Activated CD8-positive, alpha-beta memory T cell treated with anti-CD3 and anti-CD28 coated beads, Interleukin-2, amount 10 ng/mL, durations not matched to agents 7 days and 5 days (primary cell): Measurements from ENCODE around the gene BOC. TPM values are rescaled to one million over a fixed set of nuclear protein-coding genes. Genes with fewer than 3 reads are reported as not detected.

Source experiments
- ATAC-seq: fragments of 150-1000 bp; cut with Tn5 transposase; one replicate; pipeline ENCODE4 v1.10.0; 2021; ENCODE audit warnings: moderate library complexity
- CTCF ChIA-PET: fragments of 350-600 bp; sonication (Branson Sonifier 250); formaldehyde crosslinking; loops from one replicate; lab custom pipeline; 2021; ENCODE audit warnings: antibody characterized with exemption; lab: Charles Lee
- DNase-seq: peaks from one replicate; pipeline ENCODE4 v3.0.0-alpha.2; 2020
- H3K27ac Mint-ChIP-seq: one replicate; pipeline ENCODE4 v1.8.0; 2021; ENCODE audit warnings: mild to moderate bottlenecking, mixed read lengths
- H3K27me3 Mint-ChIP-seq: one replicate; pipeline ENCODE4 v1.8.0; 2021; ENCODE audit warnings: mixed read lengths
- H3K36me3 Mint-ChIP-seq: one replicate; pipeline ENCODE4 v1.8.0; 2021; ENCODE audit warnings: mild to moderate bottlenecking, mixed read lengths
- H3K4me1 Mint-ChIP-seq: one replicate; pipeline ENCODE4 v1.8.0; 2021; ENCODE audit warnings: mixed read lengths
- H3K4me3 Mint-ChIP-seq: one replicate; pipeline ENCODE4 v1.8.0; 2021; ENCODE audit warnings: mild to moderate bottlenecking, moderate library complexity, mixed read lengths
- H3K9me3 Mint-ChIP-seq: one replicate; pipeline ENCODE4 v1.8.0; 2022; ENCODE audit warnings: low read depth, mixed read lengths
- total RNA-seq, 2 experiments: library from RNA; stranded (reverse); gene quantifications; one replicate each; pipeline ENCODE4 v1.2.3, GENCODE V29; 2021

The BOC gene
- total RNA-seq, 2 experiments from 2014 or later: not detected

DNA sequence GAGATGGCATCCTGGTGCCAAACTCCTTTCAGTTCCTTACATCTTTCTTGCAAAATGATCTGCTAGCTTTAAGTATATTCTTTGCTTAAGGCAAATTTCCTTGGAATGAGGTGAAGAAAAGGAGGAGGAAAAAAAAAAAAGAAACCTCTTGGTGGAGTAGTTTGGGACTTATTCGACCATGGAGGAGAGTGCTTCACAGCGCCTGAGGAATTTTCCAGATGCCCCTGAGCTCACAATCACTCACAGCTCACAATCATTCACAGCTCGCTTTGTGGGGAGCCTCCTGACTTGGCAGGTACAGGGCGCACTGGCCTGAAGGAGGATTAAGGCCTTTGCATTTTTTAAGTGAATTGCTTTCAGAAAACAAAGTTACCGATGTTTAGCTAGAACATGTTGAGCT lies 53.9 kb downstream of the BOC start:
- no peak overlapping the region for H3K27ac Mint-ChIP-seq
- H3K4me1 Mint-ChIP-seq: no peaks in the 10 kb centered on the region
- ATAC-seq: no peak
- H3K4me3 Mint-ChIP-seq: no peak overlapping the region
- peaks cover 28% of the 10 kb centered on the region for H3K27me3 Mint-ChIP-seq
- no peaks in the 10 kb centered on the region for H3K36me3 Mint-ChIP-seq
- no peak for DNase-seq
- CTCF ChIA-PET: interaction anchor here (1.2 to 1.6 kb wide), 2 partner anchors 23 to 210 kb away, joined by 3 to 4 read pairs; no protein-coding TSS in a partner anchor
- no peaks in the 10 kb centered on the region for H3K9me3 Mint-ChIP-seq

GRCh38 chr3:113266738-113267137 lies 55.4 kb downstream of the BOC start:
- no peaks in the 10 kb centered on the region for H3K9me3 Mint-ChIP-seq
- CTCF ChIA-PET: no interaction called here

DNA sequence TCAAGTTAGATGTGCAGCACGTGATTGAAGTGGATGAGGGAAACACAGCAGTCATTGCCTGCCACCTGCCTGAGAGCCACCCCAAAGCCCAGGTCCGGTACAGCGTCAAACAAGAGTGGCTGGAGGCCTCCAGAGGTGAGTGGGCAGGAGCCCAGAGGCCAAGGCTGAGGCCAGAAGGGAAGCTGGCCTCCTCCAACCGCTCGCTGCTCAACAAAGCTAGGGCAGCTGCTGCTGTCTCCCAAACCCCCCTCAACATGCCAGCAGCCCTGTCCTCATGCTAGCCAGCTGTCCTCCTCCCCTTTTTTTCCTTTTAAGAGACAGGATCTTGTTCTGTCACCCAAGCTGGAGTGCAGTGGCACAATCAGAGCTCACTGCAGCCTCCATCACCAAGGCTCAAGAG lies 57.0 kb downstream of the BOC start:
- DNase-seq (no peak), ATAC-seq (no peak)
- H3K4me3 Mint-ChIP-seq: no peak overlapping the region
- CTCF ChIA-PET: interaction anchor here (1.8 kb wide), 1 partner anchor 10 kb away, joined by 4 read pairs; no protein-coding TSS in a partner anchor
- H3K27ac Mint-ChIP-seq: no peak overlapping the region
- no peaks in the 10 kb centered on the region for H3K4me1 Mint-ChIP-seq
- H3K9me3 Mint-ChIP-seq: no peaks in the 10 kb centered on the region
- H3K27me3 Mint-ChIP-seq: peaks cover 14% of the 10 kb centered on the region
- H3K36me3 Mint-ChIP-seq: no peaks in the 10 kb centered on the region

More at GRCh38 chr3:113266738-113267137, 55.4 kb downstream of the BOC start:
- Mint-ChIP-seq H3K27ac (no peak overlapping the region), H3K4me1 (no peaks in the 10 kb centered on the region), H3K36me3 (no peaks in the 10 kb centered on the region), H3K27me3 (peaks cover 23% of the 10 kb centered on the region), H3K4me3 (no peak overlapping the region)
- no peak for ATAC-seq
- DNase-seq: no peak

- H3K9me3 Mint-ChIP-seq: no peaks in the 10 kb centered on the region
- no peaks in the 10 kb centered on the region for H3K4me1 Mint-ChIP-seq
- no peak for ATAC-seq
- no peak overlapping the region for H3K27ac Mint-ChIP-seq
- DNase-seq: no peak
- H3K4me3 Mint-ChIP-seq: no peak overlapping the region
- CTCF ChIA-PET: interaction anchor here (1.8 kb wide), 1 partner anchor 9 kb away, joined by 4 read pairs; no protein-coding TSS in a partner anchor
- no peaks in the 10 kb centered on the region for H3K36me3 Mint-ChIP-seq
- H3K27me3 Mint-ChIP-seq: peaks cover 9% of the 10 kb centered on the region
Measured at GRCh38 chr3:113268942-113269341, 57.6 kb downstream of the BOC start.

GRCh38 chr3:113269661-113270060 lies 58.3 kb downstream of the BOC start:
- Mint-ChIP-seq H3K27ac (no peak overlapping the region), H3K4me1 (no peaks in the 10 kb centered on the region), H3K36me3 (no peaks in the 10 kb centered on the region), H3K27me3 (peaks cover 7% of the 10 kb centered on the region), H3K9me3 (no peaks in the 10 kb centered on the region), H3K4me3 (no peak overlapping the region)
- no peak for DNase-seq
- CTCF ChIA-PET: no interaction called here
- no peak for ATAC-seq

GRCh38 chr3:113270068-113270467 lies 58.7 kb downstream of the BOC start:
- Mint-ChIP-seq H3K27ac (no peak overlapping the region), H3K4me3 (no peak overlapping the region), H3K27me3 (peaks cover 6% of the 10 kb centered on the region), H3K9me3 (no peaks in the 10 kb centered on the region), H3K36me3 (no peaks in the 10 kb centered on the region), H3K4me1 (no peaks in the 10 kb centered on the region)
- CTCF ChIA-PET: no interaction called here
- no peak for ATAC-seq
- no peak for DNase-seq

DNA sequence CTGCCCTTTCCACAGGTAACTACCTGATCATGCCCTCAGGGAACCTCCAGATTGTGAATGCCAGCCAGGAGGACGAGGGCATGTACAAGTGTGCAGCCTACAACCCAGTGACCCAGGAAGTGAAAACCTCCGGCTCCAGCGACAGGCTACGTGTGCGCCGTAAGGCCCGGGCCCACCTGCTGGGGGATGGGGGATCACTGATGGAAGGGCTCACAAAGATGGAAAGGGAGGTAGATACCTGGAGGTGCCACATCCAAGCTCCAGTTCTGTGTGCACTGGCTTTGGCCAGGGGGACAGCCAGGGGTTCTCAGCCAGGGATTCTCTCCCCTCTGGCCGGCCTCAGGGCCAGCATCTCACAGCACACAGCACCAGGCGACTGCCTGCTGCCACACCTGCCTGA lies 59.4 kb downstream of the BOC start:
- DNase-seq (no peak), ATAC-seq (no peak)
- Mint-ChIP-seq H3K4me1 (no peaks in the 10 kb centered on the region), H3K27ac (no peak overlapping the region), H3K27me3 (peaks cover 4% of the 10 kb centered on the region), H3K36me3 (no peaks in the 10 kb centered on the region), H3K4me3 (no peak overlapping the region), H3K9me3 (no peaks in the 10 kb centered on the region)
- CTCF ChIA-PET: no interaction called here

GRCh38 chr3:113271189-113271588 lies 59.8 kb downstream of the BOC start:
- Mint-ChIP-seq H3K27me3 (peaks cover 4% of the 10 kb centered on the region), H3K9me3 (no peaks in the 10 kb centered on the region), H3K27ac (no peak overlapping the region), H3K4me1 (peaks cover 3% of the 10 kb centered on the region), H3K4me3 (no peak overlapping the region), H3K36me3 (no peaks in the 10 kb centered on the region)
- ATAC-seq: no peak
- CTCF ChIA-PET: no interaction called here
- no peak for DNase-seq

DNA sequence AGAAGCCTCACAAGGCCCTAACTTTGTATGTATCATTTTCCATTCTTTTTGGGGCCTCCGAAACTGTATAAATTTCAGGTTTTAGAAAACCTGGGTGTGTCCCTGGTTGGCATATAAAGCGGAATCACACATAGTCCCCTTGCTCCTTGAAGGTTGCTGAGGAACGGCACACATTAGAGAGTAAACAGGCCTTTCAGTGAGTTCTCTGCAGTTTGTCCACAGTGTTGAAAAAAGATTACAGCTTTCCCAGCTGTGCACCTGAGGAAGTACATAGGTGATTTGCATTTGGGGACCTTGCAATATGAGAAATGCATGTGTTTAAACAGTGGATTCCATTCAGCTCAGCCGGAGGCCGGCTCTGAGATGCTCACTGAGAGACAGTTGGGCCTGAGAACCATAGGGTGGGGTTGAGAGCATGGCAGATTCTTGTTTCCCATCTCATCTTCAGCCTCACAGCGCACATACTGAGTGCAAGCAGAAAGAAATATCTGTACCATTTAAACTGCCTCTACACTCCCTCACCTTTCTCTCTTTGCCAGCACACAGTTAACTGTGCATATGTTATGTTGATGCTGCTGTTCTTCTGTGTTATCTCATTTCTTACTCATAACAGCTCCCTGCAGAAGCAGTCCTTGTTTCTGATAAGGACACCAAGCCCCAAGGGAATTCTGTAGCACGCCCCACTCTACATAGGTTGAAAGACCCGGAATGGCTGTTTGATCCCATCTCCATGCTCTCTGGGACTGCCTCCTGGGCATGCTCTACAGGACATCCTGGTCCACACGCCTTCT lies 60.4 kb downstream of the BOC start:
- Mint-ChIP-seq H3K4me1 (peaks cover 8% of the 10 kb centered on the region), H3K9me3 (no peaks in the 10 kb centered on the region), H3K27ac (no peak overlapping the region), H3K4me3 (no peak overlapping the region), H3K36me3 (no peaks in the 10 kb centered on the region), H3K27me3 (peaks cover 6% of the 10 kb centered on the region)
- no peak for DNase-seq
- CTCF ChIA-PET: no interaction called here
- no peak for ATAC-seq

DNA sequence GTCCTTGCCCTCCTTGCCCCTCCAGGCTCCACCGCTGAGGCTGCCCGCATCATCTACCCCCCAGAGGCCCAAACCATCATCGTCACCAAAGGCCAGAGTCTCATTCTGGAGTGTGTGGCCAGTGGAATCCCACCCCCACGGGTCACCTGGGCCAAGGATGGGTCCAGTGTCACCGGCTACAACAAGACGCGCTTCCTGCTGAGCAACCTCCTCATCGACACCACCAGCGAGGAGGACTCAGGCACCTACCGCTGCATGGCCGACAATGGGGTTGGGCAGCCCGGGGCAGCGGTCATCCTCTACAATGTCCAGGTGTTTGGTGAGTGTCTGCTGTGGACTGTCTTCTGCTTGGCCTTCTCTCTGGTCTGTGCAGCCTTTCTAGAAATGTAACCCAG lies 61.0 kb downstream of the BOC start:
- CTCF ChIA-PET: no interaction called here
- DNase-seq (no peak), ATAC-seq (no peak)
- Mint-ChIP-seq H3K27me3 (peaks cover 2% of the 10 kb centered on the region), H3K36me3 (no peaks in the 10 kb centered on the region), H3K27ac (no peak overlapping the region), H3K4me1 (peaks cover 8% of the 10 kb centered on the region), H3K9me3 (no peaks in the 10 kb centered on the region), H3K4me3 (no peak overlapping the region)

DNA sequence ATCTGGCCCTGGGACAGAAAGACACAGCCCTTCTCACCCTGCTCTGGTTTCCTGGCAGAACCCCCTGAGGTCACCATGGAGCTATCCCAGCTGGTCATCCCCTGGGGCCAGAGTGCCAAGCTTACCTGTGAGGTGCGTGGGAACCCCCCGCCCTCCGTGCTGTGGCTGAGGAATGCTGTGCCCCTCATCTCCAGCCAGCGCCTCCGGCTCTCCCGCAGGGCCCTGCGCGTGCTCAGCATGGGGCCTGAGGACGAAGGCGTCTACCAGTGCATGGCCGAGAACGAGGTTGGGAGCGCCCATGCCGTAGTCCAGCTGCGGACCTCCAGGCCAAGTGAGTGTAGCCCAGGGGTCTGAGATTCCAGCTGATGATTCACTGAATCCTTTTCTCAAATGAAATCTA lies 61.7 kb downstream of the BOC start:
- no peak for DNase-seq
- Mint-ChIP-seq H3K36me3 (no peaks in the 10 kb centered on the region), H3K4me3 (no peak overlapping the region), H3K9me3 (no peaks in the 10 kb centered on the region), H3K27ac (no peak overlapping the region), H3K27me3 (peaks cover 2% of the 10 kb centered on the region), H3K4me1 (peaks cover 8% of the 10 kb centered on the region)
- CTCF ChIA-PET: interaction anchor here (4.7 kb wide), 1 partner anchor 16 kb away, joined by 18 read pairs; no protein-coding TSS in a partner anchor
- ATAC-seq: no peak

GRCh38 chr3:113273604-113274378 lies 62.4 kb downstream of the BOC start:
- CTCF ChIA-PET: interaction anchor here (4.7 kb wide), 1 partner anchor 15 kb away, joined by 18 read pairs; no protein-coding TSS in a partner anchor
- Mint-ChIP-seq H3K9me3 (no peaks in the 10 kb centered on the region), H3K27me3 (peaks cover 2% of the 10 kb centered on the region), H3K4me1 (peaks cover 8% of the 10 kb centered on the region), H3K36me3 (no peaks in the 10 kb centered on the region), H3K4me3 (no peak overlapping the region), H3K27ac (no peak overlapping the region)
- no peak for DNase-seq
- no peak for ATAC-seq

DNA sequence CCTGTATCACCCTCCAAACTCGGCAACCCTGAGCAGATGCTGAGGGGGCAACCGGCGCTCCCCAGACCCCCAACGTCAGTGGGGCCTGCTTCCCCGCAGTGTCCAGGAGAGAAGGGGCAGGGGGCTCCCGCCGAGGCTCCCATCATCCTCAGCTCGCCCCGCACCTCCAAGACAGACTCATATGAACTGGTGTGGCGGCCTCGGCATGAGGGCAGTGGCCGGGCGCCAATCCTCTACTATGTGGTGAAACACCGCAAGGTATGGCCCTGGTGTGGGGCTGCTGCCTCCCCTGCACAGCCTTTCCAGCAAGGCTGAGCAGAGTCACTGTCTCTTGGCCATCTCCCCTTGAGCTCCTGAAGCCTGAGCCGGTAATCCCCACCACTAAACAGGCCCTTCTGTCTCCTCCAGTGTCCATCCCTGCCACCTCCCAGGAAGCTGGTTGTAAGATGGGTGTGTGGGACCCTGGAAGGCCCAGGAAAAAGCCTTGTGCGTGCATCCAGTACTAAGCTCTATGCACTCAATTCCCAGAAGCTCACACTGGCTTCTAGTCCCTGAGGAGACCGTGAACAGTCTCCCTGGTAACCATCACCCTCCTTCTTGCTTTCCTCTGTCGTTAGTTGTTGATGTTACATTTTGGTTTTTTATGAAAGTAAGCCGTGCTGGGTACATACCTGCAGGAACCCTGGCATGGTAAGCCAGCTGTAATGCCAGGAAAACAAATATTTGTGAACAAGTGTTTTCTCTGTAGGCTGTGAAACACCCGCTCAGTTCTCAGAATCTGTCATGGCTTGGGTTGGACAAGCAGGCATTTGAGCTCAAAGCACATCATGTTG lies 63.3 kb downstream of the BOC start:
- H3K9me3 Mint-ChIP-seq: no peaks in the 10 kb centered on the region

More for the DNA sequence above, 63.3 kb downstream of the BOC start:
- Mint-ChIP-seq H3K27me3 (peaks cover 2% of the 10 kb centered on the region), H3K27ac (no peak overlapping the region), H3K36me3 (no peaks in the 10 kb centered on the region), H3K4me3 (no peak overlapping the region), H3K4me1 (peaks cover 8% of the 10 kb centered on the region)
- CTCF ChIA-PET: interaction anchor here (4.7 kb wide), 1 partner anchor 14 kb away, joined by 18 read pairs; no protein-coding TSS in a partner anchor
- ATAC-seq (no peak), DNase-seq (no peak)
